ENCODE results near the gene RNF128. TPM values are rescaled to one million over a fixed set of nuclear protein-coding genes. Genes with fewer than 3 reads are reported as not detected.

Gene RNF128
- total RNA-seq, 1 donor from 2014 or later = 0.58 TPM

- no peaks in the 10 kb centered on the region for H3K27me3 Mint-ChIP-seq (ENCODE audit: low read depth)
- no peak for TF ChIP-seq CTCF (IDR thresholded peaks at IDR 0.05; ENCODE audit: unreplicated experiment)
- H3K27ac Mint-ChIP-seq = no peak overlapping the region
- no peak for DNase-seq (ENCODE audit: low spot score in 2 of 2, unreplicated experiment in 2 of 2)
- no peak overlapping the region for H3K4me3 Mint-ChIP-seq
- H3K4me1 Mint-ChIP-seq = peaks cover 1% of the 10 kb centered on the region
- H3K9me3 Mint-ChIP-seq = peaks cover 27% of the 10 kb centered on the region
- no peaks in the 10 kb centered on the region for H3K36me3 Mint-ChIP-seq
Observed at GRCh38 chrX:106698693-106699092, 27.8 kb upstream of the RNF128 start.

GRCh38 chrX:106702636-106703035 lies 23.9 kb upstream of the RNF128 start:
- H3K27ac Mint-ChIP-seq = no peak overlapping the region

GRCh38 chrX:106706466-106706865 lies 20.0 kb upstream of the RNF128 start:
- Mint-ChIP-seq H3K27ac (no peak overlapping the region), H3K4me1 (no peaks in the 10 kb centered on the region), H3K27me3 (ENCODE audit: low read depth) (no peaks in the 10 kb centered on the region), H3K36me3 (no peaks in the 10 kb centered on the region), H3K4me3 (no peak overlapping the region), H3K9me3 (peaks cover 22% of the 10 kb centered on the region)
- DNase-seq (ENCODE audit: low spot score in 2 of 2, unreplicated experiment in 2 of 2) = no peak
- no peak for TF ChIP-seq CTCF (IDR thresholded peaks at IDR 0.05; ENCODE audit: unreplicated experiment)

More at GRCh38 chrX:106702636-106703035, 23.9 kb upstream of the RNF128 start:
- Mint-ChIP-seq H3K9me3 (peaks cover 37% of the 10 kb centered on the region), H3K4me1 (no peaks in the 10 kb centered on the region), H3K36me3 (no peaks in the 10 kb centered on the region), H3K27me3 (ENCODE audit: low read depth) (no peaks in the 10 kb centered on the region), H3K4me3 (no peak overlapping the region)
- no peak for DNase-seq (ENCODE audit: low spot score in 2 of 2, unreplicated experiment in 2 of 2)
- no peak for TF ChIP-seq CTCF (IDR thresholded peaks at IDR 0.05; ENCODE audit: unreplicated experiment)

- DNase-seq (ENCODE audit: low spot score in 2 of 2, unreplicated experiment in 2 of 2) = no peak
- Mint-ChIP-seq H3K27ac (no peak overlapping the region), H3K4me3 (no peak overlapping the region), H3K27me3 (ENCODE audit: low read depth) (no peaks in the 10 kb centered on the region), H3K4me1 (no peaks in the 10 kb centered on the region), H3K9me3 (peaks cover 24% of the 10 kb centered on the region), H3K36me3 (no peaks in the 10 kb centered on the region)
- no peak for TF ChIP-seq CTCF (IDR thresholded peaks at IDR 0.05; ENCODE audit: unreplicated experiment)
Observed at GRCh38 chrX:106707771-106708454, 18.6 kb upstream of the RNF128 start.

- TF ChIP-seq CTCF (IDR thresholded peaks at IDR 0.05; ENCODE audit: unreplicated experiment) = no peak
- Mint-ChIP-seq H3K4me3 (no peak overlapping the region), H3K27me3 (ENCODE audit: low read depth) (peaks cover 4% of the 10 kb centered on the region), H3K4me1 (no peaks in the 10 kb centered on the region), H3K27ac (no peak overlapping the region), H3K36me3 (no peaks in the 10 kb centered on the region), H3K9me3 (peaks cover 12% of the 10 kb centered on the region)
- no peak for DNase-seq (ENCODE audit: low spot score in 2 of 2, unreplicated experiment in 2 of 2)
Observed at GRCh38 chrX:106710771-106711170, 15.7 kb upstream of the RNF128 start.
